Endometrial microvascular endothelial cells (primary cell): ENCODE results near the gene TAF11L12. TPM values are rescaled to one million over a fixed set of nuclear protein-coding genes. Genes with fewer than 3 reads are reported as not detected.

Experiments
- total RNA-seq: library from RNA; depleted of rRNA; stranded (reverse); fragments of >200 nt; gene quantifications from one replicate; pipeline ENCODE4 v1.2.3, GENCODE V29; 2015; ENCODE audit errors: inconsistent ontology term

TAF11L12 gene
- total RNA-seq, 1 donor from 2014 or later, result not detected

Other genes with a start within 250 kb of the TAF11L12 start
- not detected for gene TAF11L2, start 112.2 kb upstream of the TAF11L12 start, total RNA-seq
- gene TAF11L3, start 92.0 kb upstream of the TAF11L12 start, total RNA-seq, result not detected
- not detected for gene TAF11L4, start 88.6 kb upstream of the TAF11L12 start, total RNA-seq
- not detected for gene TAF11L5, start 85.2 kb upstream of the TAF11L12 start, total RNA-seq
- gene TAF11L6, start 81.7 kb upstream of the TAF11L12 start, total RNA-seq, result not detected
- gene TAF11L7, start 24.6 kb upstream of the TAF11L12 start, total RNA-seq, result not detected
- not detected for gene TAF11L8, start 19.4 kb upstream of the TAF11L12 start, total RNA-seq
- not detected for gene TAF11L9, start 16.0 kb upstream of the TAF11L12 start, total RNA-seq
- gene TAF11L10, start 12.6 kb upstream of the TAF11L12 start, total RNA-seq, result not detected
- not detected for gene TAF11L11, start 6.2 kb upstream of the TAF11L12 start, total RNA-seq
- gene TAF11L13, start 21.7 kb downstream of the TAF11L12 start, total RNA-seq, result not detected
- gene TAF11L14, start 24.1 kb downstream of the TAF11L12 start, total RNA-seq, result not detected